ENCODE data around the gene STRAP.

DNA sequence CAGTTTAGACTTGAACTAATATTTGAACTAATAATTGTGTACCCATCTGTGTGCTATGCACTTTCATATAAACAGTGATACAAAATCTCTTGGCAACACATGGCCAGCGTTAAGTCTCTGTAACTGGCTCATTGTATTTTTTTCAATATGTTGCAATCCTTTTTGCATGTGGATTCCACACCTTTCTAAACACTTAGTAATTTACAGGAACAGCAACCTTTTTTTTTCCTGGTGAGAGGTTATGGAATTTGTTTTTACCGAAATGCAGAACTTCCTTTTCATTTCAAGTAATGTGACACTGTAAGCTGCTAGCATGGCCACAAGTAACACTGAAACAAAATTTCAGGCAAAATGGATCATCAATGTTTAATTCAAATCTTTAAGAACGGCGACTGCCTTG lies 47.6 kb upstream of the STRAP start:
- TF ChIP-seq CTCF (IDR thresholded peaks at IDR 0.05; ENCODE audit: low read length) (no peak), EZH2phosphoT487 (IDR thresholded peaks at IDR 0.05; ENCODE audit: low read length) (no peak), EZH2 (optimal IDR thresholded peaks at IDR 0.05; ENCODE audit: low read depth, low read length) (no peak)
